Frontal cortex (tissue), 4 donors: ENCODE data around the gene MSLN. TPM values are rescaled to one million over a fixed set of nuclear protein-coding genes. Genes with fewer than 3 reads are reported as not detected.
"Not testable (repeated sequence)": the region's sequence is repeated elsewhere in the genome, so short reads cannot be mapped to it uniquely, and the experiment has no call there.

Source experiments
- DNase-seq, 2 donors: peaks; one replicate each; pipeline ENCODE4 v3.0.0; 2012; ENCODE audit warnings: low spot score in 2 of 2
- FAIRE-seq: peaks from 2 replicates; lab custom pipeline; 2012; peaks lifted over from hg19 to GRCh38; lab: Jason Lieb, UNC
- total RNA-seq: library from RNA; depleted of rRNA; stranded (reverse); fragments of >200 nt; gene quantifications from one replicate; pipeline ENCODE4 v1.2.3, GENCODE V29; 2014
- donor health status: control.
- donor health status: control.
- donor health status: control.

The MSLN gene
- total RNA-seq, 1 donor from 2014 or later, result not detected

DNA sequence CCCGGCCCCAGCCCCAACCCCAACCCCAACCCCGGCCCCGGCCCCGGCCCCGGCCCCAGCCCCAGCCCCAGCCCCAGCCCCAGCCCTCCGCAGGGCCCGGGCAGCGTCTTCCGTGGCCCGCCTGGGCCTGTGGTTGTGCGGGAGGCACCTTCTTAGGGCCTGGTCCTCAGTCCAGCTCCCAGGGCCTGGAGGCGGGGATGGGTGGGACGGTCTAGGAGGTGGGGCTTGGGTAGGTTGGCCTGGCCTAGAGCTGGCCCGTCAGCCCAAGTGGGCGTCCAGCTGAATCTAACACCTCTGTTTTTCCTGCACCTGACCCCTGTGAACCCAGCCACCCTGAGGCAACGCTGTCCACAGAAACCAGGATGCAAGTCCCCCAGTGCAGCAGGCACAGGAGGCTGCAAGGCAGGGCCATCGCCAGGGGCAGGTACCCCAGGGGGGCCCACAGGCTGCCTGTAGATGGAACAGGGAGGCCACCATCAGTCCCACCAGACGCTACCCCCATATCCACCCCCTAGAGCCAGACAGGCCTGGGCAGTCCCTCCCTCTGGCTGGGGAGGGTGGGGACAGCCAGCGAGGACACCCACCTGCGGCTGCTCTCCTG, 8.8 kb downstream of the MSLN start:
- FAIRE-seq, result no peak

DNA sequence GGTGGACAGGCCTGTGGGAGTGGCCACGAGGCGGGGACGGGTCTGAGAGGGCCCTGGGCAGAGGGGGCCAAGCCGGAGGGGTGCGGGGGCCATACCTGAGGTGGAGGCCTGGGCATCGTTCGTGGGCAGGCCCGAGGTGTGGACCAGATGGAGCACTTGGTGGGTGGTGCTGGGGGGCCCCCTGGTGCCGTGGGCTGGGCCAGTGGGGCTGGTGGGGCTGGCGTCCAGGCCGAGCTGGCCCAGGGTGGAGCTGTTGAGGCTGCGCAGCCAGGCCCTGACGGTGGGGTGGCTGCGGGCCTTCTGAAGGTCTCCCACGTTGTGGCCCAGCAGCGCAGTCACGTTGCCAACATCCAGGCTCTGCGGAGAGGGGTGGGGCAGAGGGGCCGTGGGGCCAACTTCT, 9.4 kb downstream of the MSLN start:
- DNase-seq (no peak), FAIRE-seq (no peak)

More for the DNA sequence above, 8.8 kb downstream of the MSLN start:
- DNase-seq, result no peak

DNA sequence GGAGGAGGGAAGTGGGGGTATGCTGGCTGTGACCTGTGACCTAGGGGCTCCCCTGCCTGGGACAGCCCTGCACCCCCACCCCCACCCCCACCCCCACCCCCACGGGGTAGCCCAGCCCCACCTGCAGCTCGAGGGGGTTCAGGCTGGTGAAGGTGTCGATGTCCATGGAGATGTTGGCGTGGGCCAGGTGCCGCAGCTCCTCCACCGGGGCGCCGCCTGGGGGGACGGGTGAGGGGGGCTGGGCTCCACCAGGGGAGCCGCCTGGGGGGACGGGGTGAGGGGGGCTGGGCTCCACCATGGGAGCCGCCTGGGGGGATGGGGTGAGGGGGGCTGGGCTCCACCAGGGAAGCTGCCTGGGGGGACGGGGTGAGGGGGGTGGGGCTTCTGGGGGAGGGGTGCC, 9.9 kb downstream of the MSLN start:
- FAIRE-seq (no peak), DNase-seq (no peak)

DNA sequence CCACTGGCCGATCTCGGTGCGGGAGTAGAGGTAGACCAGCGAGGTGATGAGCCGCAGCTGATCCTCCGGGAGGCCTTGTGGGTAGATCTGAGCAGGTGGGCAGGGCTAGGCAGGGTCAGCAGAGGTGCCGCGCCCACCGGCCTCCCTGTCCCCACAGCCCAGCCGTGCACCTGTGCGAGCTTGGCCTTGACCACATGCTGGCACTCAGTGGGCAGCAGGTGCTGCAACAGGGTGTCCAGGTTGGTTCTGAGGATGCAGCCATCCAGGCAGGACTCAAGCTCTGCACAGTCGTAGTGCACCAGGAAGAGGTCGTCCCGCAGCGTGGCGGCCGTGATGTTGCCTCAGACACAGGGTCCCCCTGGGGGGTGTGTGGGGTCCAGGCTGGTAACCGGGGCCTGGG, 12.4 kb downstream of the MSLN start:
- DNase-seq (no peak), FAIRE-seq (no peak)

DNA sequence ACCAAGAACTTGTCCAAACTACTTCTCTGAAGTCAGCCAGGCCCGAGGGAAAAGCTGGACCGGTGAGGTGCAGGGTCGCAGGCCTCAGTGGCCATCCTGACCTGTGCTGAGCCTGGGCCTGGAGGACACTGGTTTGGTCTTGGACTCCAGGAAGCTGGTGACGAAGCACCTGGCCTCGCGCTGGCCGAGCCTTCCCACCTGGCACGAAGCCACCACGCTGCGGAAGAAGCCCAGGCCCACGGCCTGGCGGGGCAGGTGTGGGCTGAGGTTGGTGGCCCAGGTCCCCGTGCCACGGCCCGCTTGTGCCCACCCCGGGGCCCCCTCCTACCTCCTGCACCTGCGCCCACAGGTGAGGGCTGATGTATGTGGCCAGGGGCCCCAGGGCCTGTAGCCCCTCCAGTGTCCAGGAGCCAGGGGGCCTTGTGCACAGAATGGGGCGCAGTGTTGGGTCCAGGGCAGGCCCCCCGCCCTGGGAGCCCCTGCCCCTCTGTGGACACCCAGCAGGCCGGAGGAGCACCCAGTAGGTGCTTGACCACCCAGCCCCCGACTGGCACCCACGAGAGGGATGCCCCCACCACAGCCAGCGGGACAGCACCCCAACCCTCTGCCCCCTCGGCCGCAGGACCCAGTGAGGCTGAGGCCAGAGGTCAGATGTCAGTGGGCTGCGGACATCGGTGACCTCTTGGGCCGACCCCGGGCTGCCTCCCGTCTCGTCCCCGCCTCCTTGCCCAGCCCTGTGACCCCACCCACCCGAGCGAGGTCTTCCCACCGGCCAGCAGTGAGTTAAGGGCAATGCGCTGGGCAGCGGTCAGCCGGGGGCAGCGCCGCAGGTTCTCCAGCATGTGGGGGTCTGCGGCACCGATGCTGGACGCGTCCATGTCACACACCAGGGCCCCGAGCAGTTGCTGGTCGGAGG, 13.8 kb downstream of the MSLN start:
- FAIRE-seq (no peak), DNase-seq (no peak)

DNA sequence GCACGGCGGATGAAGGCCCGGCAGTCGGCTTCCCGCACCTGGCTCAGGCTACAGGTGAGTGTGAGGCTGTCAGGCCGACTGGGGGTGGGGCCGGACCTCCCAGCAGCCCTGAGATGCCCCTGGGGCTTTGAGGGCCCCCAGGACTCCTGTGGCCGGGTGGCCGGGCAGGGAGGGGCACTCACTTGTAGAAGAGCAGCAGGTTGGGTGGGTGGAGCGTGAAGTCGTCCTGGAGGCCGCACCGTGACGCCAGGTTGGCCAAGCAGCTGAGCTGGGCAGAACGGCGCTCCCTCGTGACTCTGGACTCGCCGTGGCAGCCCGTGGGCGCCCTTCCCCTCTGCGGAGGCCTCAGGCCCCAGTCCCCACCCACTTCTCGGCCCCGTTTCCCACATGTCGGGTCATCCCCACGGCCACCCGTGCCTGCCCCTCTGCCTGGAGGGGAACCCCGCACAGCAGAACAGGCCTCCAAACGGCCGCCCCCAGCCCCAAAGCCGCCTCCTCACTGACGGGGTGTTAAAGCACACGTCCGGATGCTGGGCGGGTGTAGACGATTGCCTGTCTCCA, 14.8 kb downstream of the MSLN start:
- DNase-seq (no peak), FAIRE-seq (no peak)

DNA sequence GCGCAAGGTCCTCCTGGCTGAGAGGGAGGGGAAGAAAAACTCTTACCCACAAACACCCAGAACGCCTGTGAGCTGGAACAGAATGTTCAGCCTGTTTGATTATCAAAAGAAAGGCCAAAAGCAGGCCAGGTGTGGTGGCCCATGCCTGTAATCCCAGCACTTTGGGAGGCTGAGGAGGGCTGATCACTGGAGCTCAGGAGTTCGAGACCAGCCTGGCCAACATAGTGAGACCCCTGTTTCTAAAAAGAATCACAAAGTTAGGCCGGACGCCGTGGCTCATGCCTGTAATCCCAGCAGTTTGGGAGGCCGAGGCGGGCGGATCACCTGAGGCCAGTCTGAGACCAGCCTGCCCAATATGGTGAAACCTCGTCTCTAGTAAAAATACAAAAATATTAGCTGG, 15.8 kb downstream of the MSLN start:
- not testable (repeated sequence) for FAIRE-seq

DNA sequence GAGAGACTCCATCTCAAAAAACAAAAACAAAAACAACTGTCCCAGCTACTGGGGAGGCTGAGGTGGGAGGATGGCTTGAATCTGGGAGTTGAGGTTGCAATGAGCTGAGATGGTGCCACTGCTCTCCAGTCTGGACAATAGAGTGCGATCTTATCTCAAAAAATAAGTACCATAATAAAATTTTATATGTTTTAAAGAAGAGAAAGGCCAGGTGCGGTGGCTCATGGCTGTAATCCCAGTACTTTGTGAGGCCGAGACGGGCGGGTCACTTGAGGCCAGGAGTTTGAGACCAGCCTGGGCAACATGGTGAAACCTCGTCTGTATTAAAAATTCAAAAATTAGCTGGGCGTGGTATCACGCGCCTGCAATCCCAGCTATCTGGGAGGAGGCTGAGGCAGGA, 16.3 kb downstream of the MSLN start:
- DNase-seq (no peak), FAIRE-seq (no peak)

More for the DNA sequence above, 15.8 kb downstream of the MSLN start:
- not testable (repeated sequence) for DNase-seq

DNA sequence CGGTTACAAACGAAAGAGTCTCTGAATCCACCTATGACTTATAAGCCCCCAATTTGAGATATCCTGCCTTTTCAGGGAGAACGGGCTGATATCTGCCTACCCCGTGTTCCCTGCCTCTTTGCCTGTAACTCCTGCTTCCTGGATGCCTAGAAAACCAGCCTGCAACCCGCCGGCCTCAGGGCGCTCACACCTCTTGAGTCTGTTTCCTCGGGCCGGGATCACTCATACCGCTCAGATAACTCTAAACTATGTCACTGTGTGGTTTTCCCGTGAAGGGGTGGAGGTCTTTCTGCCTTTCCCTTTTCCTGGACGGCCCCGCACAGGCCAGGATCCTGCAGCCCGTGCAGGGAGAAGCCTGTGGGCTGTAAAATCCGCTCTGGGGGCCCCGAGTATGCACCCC, 17.3 kb downstream of the MSLN start:
- FAIRE-seq, result no peak

DNA sequence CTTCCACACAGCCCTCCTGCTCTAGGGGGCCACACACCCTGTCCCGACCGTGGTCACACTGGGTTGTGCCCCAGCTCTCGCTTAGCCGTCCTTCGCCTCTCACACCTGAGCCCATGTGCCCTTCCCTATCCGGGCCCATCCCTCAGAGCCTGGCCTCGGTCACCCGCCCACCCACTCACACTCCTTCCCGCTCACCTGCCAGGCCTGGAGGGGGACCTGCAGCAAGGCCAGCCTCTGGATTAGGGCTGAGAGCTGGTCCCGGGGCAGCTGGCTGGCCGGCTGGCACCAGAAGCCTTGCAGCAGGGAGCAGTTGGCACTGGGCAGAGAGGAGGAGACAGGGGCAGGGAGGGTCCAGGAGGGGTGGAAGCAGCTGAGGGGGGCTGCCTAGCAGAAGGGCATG, 17.9 kb downstream of the MSLN start:
- FAIRE-seq (no peak), DNase-seq (no peak)

More for the DNA sequence above, 17.3 kb downstream of the MSLN start:
- no peak for DNase-seq

DNA sequence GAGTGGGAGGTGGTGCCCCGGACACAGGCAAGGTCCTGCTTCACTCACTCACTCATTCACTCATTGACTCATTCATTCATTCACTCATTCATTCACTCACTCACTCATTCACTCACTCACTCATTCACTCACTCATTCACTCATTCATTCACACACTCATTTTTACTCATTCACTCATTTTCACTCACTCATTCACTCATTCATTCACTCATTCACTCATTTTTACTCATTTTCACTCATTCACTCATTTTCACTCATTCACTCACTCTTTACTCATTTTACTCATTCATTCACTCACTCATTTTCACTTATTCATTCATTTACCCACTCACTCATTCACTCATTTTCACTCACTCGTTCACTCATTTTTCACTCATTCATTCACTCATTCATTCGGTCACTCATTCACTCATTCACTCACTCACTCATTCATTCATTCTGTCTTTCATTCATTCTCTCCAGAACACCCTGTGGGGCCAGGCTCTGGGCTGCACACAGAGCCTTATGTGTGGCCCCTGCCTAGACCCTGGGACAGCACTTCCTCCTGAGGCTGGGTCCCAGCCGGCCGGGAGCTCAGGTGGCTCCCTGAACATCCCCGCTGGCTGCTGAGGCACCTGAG, 18.5 kb downstream of the MSLN start:
- DNase-seq, result no peak
- no peak for FAIRE-seq

DNA sequence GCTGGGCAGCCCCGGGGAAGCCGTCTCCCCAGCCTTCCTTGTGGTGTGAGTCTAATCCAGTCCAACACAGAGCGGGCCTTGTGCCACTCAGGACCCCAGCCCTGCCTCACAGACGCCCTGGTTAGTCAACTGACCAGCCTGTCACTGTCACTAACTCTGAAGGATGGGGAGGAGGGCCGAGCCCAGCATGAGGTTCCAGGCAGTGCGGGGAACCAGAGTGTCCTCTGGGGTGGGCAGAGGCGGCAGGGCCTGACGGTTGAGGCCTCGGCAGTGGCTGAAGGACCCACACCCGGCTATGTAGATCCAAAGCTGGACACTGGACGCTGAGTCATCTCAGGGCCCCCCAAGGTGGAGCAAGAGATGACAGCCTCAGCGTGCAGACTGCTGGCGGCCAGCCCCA, 19.0 kb downstream of the MSLN start:
- no peak for FAIRE-seq
- no peak for DNase-seq

DNA sequence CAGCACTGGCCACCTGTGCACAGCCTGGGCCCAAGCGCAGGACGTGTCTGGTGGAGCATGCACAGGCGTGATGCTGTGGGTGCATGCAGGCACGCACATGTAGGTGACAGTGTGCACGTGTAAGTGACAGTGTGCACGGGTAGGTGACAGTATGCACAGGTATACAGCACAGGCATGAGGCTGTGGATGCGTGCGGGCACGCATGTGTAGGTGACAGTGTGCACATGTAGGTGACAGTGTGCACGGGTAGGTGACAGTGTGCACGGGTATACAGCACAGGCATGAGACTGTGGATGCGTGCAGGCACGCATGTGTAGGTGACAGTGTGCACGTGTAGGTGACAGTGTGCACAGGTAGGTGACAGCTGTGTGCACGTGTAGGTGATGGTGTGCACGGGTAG, 19.8 kb downstream of the MSLN start:
- DNase-seq (no peak), FAIRE-seq (no peak)

DNA sequence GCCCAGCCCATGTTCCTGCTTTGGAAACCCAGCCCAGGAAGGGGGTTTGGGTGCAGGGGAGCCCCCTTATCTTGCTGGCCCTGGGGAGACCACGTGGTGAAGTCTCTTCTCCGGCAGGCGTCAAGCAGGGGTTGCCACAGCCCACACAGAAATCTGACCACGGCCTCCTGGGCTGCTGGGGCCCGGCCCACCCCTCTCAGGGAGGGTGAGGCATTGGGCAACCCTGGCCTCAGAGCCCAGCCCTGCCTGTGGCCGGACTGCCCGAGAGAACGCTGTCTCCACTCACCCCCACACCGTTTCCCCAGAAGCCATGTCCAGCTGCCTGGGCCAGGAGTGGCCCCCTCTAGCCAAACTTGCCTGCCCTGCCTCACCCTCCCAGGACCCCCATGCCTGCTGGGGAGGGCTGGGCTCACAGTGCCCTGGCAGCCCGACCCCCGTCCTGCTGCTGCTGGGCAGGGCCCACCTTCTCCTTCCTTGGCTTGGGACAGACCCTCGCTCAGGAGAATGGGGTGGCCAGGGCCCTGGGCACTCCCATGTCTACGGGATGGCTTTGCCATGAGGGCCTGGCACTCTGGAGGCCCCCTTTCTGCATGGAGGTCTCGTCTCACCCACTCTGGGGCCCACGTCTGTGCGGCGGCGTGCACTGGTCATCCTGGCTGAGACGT, 20.9 kb downstream of the MSLN start:
- no peak for DNase-seq
- no peak for FAIRE-seq

DNA sequence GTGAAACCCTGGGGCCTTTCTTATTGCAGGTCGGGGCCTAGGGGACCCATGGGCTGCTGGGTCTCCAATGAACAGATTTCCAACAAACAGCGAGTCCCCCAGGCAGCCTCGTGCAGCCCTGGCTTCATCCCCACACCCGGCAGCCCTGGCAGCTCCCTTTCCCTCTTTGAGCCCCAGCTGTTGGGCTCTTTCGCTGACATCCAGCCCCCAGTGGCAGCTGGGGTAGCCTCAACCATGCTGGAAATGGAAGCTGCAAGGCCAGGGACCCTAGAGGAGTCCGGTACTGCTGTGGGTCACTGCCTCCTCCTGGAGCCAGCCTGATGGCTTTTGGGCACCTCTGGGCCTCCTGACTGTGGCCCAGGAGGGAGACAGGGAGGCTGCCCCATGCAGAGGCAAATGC, 21.7 kb downstream of the MSLN start:
- no peak for FAIRE-seq

DNA sequence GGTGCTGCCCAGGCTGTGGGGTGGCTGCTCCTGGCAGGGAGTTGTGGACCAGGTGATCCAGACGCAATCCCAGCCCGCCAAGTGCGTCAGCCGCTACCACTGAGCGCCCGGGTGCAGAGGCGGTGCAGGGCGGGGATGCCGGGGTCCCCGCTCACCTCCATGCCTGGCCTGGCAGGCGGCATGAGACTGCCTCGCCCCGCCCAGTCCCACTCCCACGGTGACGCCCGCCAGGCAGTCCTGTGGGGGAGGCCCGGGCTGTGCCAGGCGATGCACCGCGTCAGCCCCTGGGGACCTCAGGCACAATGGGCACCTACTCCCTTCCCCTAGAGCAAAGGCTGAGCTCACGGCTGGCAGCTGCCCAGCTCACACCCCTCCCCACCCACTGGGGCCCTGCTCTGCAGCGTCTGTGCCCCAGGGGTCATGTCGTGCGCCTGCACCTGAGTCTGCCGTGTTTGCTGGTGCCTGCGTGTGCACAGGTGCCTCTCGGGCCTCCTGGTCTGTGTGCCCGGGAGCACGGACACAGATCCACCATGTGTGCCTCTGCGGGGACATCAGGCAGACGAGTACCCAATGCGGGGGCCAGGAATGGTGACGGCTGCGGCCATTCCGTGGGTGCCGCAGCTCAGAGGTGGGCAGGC, 22.4 kb downstream of the MSLN start:
- FAIRE-seq, result no peak
- peak in 1 of 2 donors; percentile 71 for DNase-seq

More for the DNA sequence above, 21.7 kb downstream of the MSLN start:
- DNase-seq, result no peak

DNA sequence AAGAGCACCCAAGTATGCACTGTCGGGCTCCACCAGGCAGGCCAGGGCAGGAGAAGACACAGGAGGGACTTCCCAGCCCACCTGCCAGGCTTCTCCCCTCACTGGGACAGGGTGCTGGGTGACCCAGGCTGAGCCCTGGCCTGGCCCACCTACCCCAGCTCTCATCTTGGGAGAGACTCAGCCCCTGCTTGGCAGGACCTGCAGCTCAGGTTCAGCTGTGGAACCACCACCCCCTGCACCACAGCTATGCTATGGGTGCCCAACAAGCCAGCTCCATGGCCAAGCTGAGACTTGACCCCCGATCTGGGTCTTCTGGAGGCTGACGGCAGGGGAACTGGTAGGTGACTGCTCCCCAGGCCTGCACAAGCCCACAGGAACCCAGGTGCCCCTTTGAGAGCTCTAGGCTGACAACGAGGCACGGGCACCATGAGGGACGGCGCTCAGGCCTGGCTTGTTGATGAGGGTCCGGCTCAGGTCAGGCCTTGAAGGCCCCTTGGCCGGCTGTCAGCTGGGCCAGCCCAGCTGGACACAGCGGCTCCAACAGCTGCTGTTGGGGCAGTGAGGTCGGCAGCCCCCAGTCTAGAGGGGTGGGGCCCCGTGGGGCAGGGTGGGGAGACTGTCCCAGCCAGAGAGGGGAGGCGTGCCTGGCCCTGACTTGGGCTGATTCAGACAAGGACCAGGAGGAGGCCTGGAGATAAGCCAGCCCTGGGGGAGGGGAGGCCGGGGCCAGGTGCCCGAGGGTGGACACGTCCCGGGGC, 23.0 kb downstream of the MSLN start:
- FAIRE-seq, result no peak

DNA sequence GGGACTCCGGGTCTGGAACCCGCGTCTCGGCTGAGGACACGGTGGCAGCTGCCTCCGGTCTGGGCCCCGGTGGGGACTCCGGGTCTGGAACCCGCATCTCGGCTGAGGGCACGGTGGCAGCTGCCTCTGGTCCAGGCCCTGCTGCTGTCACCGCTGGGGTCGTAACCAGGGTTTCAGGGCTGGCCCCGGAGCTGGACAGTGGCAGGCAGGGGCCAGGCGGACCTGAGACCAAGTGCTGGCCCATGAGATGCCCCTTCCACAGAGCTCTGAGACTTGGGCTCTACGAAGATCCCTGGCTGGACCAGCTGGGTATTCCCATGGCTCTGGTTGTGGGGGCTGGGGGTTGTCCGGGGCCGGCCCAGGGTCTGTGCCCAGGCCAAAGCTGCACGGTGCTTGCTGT, 23.9 kb downstream of the MSLN start:
- FAIRE-seq (no peak), DNase-seq (no peak)

More for the DNA sequence above, 23.0 kb downstream of the MSLN start:
- no peak for DNase-seq
